ENCODE measurements around the gene SATB1. TPM values are rescaled to one million over a fixed set of nuclear protein-coding genes. Genes with fewer than 3 reads are reported as not detected.

SATB1 gene
- total and polyA plus RNA-seq, 2 experiments from 2014 or later: 17.4 to 28.9 TPM

DNA sequence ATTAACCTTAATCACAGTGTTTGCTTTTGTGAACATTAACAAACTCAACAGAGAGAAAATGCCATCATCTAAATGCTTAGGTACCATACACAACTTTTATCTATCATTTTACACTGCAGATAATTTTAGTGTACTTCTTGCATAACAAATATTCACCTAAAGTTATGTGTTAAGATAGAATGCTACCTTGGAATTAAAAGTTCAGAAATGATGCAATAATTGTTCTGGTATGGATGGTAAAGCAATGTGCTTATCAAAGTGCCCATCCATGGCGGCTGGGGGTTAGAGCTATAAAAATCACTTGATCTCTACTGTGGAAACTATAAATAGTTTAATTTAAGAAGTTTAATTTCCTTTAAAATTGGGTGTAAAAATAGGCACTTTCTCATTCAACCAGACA lies 28.7 kb downstream of the SATB1 start:
- H3K27me3 ChIP-seq (ENCODE audit: insufficient read depth): no peaks in the 10 kb centered on the region
- Mint-ChIP-seq H3K27me3 (ENCODE audit: insufficient read depth, low read depth, poor library complexity) (peaks cover 1% of the 10 kb centered on the region), H3K27ac (no peak overlapping the region; the same call in 1 of the 2 replicates), H3K36me3 (ENCODE audit: low read depth) (peaks cover 11% of the 10 kb centered on the region), H3K4me3 (no peak overlapping the region), H3K4me1 (peaks cover 7% of the 10 kb centered on the region; the same call in 2 of the 3 replicates), H3K9me3 (no peaks in the 10 kb centered on the region; the same call in 2 of the 3 replicates)
- no peaks in the 10 kb centered on the region for H3K36me3 ChIP-seq (ENCODE audit: insufficient read depth)
- H3K9me2 ChIP-seq (ENCODE audit: insufficient read depth): no peaks in the 10 kb centered on the region
- DNase-seq (ENCODE audit: low spot score) (no peak), ATAC-seq (no peak)
- H3K4me2 ChIP-seq: no peak overlapping the region
- no peaks in the 10 kb centered on the region for H3K4me1 ChIP-seq (ENCODE audit: insufficient read depth)
- H3K27ac ChIP-seq (ENCODE audit: low read depth): no peak overlapping the region
- H3K4me3 ChIP-seq: no peak overlapping the region
- no peaks in the 10 kb centered on the region for H3F3A ChIP-seq (replicated peaks; ENCODE audit: low read depth)
- H3K79me2 ChIP-seq (replicated peaks; ENCODE audit: insufficient read depth): no peaks in the 10 kb centered on the region
- H2AFZ ChIP-seq: no peak overlapping the region
- H4K20me1 ChIP-seq (replicated peaks; ENCODE audit: insufficient read depth): no peaks in the 10 kb centered on the region
- TF ChIP-seq NANOG (IDR thresholded peaks at IDR 0.05; ENCODE audit: borderline replicate concordance): no peak
- TF ChIP-seq ZNF331 (CRISPR knock-in tag; IDR thresholded peaks at IDR 0.05; ENCODE audit: low read depth): no peak
- no peak for TF ChIP-seq STAT1 (IDR thresholded peaks at IDR 0.05; ENCODE audit: unreplicated experiment)
- TF ChIP-seq, protein P1, sequence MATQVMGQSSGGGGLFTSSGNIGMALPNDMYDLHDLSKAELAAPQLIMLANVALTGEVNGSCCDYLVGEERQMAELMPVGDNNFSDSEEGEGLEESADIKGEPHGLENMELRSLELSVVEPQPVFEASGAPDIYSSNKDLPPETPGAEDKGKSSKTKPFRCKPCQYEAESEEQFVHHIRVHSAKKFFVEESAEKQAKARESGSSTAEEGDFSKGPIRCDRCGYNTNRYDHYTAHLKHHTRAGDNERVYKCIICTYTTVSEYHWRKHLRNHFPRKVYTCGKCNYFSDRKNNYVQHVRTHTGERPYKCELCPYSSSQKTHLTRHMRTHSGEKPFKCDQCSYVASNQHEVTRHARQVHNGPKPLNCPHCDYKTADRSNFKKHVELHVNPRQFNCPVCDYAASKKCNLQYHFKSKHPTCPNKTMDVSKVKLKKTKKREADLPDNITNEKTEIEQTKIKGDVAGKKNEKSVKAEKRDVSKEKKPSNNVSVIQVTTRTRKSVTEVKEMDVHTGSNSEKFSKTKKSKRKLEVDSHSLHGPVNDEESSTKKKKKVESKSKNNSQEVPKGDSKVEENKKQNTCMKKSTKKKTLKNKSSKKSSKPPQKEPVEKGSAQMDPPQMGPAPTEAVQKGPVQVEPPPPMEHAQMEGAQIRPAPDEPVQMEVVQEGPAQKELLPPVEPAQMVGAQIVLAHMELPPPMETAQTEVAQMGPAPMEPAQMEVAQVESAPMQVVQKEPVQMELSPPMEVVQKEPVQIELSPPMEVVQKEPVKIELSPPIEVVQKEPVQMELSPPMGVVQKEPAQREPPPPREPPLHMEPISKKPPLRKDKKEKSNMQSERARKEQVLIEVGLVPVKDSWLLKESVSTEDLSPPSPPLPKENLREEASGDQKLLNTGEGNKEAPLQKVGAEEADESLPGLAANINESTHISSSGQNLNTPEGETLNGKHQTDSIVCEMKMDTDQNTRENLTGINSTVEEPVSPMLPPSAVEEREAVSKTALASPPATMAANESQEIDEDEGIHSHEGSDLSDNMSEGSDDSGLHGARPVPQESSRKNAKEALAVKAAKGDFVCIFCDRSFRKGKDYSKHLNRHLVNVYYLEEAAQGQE (IDR thresholded peaks at IDR 0.05; ENCODE audit: unreplicated experiment): no peak
- TF ChIP-seq ZNF114 (CRISPR knock-in tag; IDR thresholded peaks at IDR 0.05): no peak
- TF ChIP-seq, protein P2, sequence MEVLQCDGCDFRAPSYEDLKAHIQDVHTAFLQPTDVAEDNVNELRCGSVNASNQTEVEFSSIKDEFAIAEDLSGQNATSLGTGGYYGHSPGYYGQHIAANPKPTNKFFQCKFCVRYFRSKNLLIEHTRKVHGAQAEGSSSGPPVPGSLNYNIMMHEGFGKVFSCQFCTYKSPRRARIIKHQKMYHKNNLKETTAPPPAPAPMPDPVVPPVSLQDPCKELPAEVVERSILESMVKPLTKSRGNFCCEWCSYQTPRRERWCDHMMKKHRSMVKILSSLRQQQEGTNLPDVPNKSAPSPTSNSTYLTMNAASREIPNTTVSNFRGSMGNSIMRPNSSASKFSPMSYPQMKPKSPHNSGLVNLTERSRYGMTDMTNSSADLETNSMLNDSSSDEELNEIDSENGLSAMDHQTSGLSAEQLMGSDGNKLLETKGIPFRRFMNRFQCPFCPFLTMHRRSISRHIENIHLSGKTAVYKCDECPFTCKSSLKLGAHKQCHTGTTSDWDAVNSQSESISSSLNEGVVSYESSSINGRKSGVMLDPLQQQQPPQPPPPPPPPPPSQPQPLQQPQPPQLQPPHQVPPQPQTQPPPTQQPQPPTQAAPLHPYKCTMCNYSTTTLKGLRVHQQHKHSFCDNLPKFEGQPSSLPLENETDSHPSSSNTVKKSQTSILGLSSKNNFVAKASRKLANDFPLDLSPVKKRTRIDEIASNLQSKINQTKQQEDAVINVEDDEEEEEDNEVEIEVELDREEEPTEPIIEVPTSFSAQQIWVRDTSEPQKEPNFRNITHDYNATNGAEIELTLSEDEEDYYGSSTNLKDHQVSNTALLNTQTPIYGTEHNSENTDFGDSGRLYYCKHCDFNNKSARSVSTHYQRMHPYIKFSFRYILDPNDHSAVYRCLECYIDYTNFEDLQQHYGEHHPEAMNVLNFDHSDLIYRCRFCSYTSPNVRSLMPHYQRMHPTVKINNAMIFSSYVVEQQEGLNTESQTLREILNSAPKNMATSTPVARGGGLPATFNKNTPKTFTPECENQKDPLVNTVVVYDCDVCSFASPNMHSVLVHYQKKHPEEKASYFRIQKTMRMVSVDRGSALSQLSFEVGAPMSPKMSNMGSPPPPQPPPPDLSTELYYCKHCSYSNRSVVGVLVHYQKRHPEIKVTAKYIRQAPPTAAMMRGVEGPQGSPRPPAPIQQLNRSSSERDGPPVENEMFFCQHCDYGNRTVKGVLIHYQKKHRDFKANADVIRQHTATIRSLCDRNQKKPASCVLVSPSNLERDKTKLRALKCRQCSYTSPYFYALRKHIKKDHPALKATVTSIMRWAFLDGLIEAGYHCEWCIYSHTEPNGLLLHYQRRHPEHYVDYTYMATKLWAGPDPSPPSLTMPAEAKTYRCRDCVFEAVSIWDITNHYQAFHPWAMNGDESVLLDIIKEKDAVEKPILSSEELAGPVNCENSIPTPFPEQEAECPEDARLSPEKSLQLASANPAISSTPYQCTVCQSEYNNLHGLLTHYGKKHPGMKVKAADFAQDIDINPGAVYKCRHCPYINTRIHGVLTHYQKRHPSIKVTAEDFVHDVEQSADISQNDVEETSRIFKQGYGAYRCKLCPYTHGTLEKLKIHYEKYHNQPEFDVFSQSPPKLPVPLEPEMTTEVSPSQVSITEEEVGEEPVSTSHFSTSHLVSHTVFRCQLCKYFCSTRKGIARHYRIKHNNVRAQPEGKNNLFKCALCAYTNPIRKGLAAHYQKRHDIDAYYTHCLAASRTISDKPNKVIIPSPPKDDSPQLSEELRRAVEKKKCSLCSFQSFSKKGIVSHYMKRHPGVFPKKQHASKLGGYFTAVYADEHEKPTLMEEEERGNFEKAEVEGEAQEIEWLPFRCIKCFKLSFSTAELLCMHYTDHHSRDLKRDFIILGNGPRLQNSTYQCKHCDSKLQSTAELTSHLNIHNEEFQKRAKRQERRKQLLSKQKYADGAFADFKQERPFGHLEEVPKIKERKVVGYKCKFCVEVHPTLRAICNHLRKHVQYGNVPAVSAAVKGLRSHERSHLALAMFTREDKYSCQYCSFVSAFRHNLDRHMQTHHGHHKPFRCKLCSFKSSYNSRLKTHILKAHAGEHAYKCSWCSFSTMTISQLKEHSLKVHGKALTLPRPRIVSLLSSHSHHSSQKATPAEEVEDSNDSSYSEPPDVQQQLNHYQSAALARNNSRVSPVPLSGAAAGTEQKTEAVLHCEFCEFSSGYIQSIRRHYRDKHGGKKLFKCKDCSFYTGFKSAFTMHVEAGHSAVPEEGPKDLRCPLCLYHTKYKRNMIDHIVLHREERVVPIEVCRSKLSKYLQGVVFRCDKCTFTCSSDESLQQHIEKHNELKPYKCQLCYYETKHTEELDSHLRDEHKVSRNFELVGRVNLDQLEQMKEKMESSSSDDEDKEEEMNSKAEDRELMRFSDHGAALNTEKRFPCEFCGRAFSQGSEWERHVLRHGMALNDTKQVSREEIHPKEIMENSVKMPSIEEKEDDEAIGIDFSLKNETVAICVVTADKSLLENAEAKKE (CRISPR knock-in tag; IDR thresholded peaks at IDR 0.05): no peak
- no peak for TF ChIP-seq EZH2 (IDR thresholded peaks at IDR 0.05; ENCODE audit: low read depth, unreplicated experiment)
- TF ChIP-seq, protein P3, sequence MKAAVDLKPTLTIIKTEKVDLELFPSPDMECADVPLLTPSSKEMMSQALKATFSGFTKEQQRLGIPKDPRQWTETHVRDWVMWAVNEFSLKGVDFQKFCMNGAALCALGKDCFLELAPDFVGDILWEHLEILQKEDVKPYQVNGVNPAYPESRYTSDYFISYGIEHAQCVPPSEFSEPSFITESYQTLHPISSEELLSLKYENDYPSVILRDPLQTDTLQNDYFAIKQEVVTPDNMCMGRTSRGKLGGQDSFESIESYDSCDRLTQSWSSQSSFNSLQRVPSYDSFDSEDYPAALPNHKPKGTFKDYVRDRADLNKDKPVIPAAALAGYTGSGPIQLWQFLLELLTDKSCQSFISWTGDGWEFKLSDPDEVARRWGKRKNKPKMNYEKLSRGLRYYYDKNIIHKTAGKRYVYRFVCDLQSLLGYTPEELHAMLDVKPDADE (IDR thresholded peaks at IDR 0.05): no peak
- TF ChIP-seq EZH2phosphoT487 (IDR thresholded peaks at IDR 0.05; ENCODE audit: unreplicated experiment): no peak
- TF ChIP-seq, protein P4, sequence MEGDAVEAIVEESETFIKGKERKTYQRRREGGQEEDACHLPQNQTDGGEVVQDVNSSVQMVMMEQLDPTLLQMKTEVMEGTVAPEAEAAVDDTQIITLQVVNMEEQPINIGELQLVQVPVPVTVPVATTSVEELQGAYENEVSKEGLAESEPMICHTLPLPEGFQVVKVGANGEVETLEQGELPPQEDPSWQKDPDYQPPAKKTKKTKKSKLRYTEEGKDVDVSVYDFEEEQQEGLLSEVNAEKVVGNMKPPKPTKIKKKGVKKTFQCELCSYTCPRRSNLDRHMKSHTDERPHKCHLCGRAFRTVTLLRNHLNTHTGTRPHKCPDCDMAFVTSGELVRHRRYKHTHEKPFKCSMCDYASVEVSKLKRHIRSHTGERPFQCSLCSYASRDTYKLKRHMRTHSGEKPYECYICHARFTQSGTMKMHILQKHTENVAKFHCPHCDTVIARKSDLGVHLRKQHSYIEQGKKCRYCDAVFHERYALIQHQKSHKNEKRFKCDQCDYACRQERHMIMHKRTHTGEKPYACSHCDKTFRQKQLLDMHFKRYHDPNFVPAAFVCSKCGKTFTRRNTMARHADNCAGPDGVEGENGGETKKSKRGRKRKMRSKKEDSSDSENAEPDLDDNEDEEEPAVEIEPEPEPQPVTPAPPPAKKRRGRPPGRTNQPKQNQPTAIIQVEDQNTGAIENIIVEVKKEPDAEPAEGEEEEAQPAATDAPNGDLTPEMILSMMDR (conservative IDR thresholded peaks at IDR 0.05; ENCODE audit: low read depth in 2 of 2): no peak
- TF ChIP-seq CREB1 (CRISPR knock-in tag; IDR thresholded peaks at IDR 0.05; ENCODE audit: low read depth): no peak
- no peak for TF ChIP-seq POLR2AphosphoS5 (IDR thresholded peaks at IDR 0.05; ENCODE audit: low read depth)
- TF ChIP-seq JUNB (IDR thresholded peaks at IDR 0.05; ENCODE audit: unreplicated experiment): no peak
